Fibroblast of lung (primary cell): ENCODE data around the gene CACNG4. TPM values are rescaled to one million over a fixed set of nuclear protein-coding genes. Genes with fewer than 3 reads are reported as not detected.

Experiments
- DNase-seq, 2 donors: peaks; one replicate each; pipeline versions ENCODE4 v3.0.0 to v3.0.0-alpha.2; 2010; ENCODE audit warnings: low read depth in 2 of 2
- H2AFZ ChIP-seq: 2 replicates; pipeline ENCODE4 v1.5.1; 2012; ENCODE audit warnings: low read length, control low read depth, inconsistent platforms
- H3K27ac ChIP-seq: 2 replicates; pipeline ENCODE4 v1.5.1; 2011; ENCODE audit warnings: low read length, control low read depth; ENCODE audit not compliant: insufficient read depth
- H3K27me3 ChIP-seq: 2 replicates; pipeline ENCODE4 v1.5.1; 2011; ENCODE audit warnings: mild to moderate bottlenecking, low read length; ENCODE audit not compliant: control insufficient read depth, insufficient read depth
- H3K36me3 ChIP-seq: 2 replicates; pipeline ENCODE4 v1.5.1; 2011; ENCODE audit warnings: low read length; ENCODE audit not compliant: control insufficient read depth, insufficient read depth
- H3K4me1 ChIP-seq: 2 replicates; pipeline ENCODE4 v1.5.1; 2011; ENCODE audit warnings: low read length; ENCODE audit not compliant: control insufficient read depth, insufficient read depth; ENCODE audit errors: extremely low read depth
- H3K4me2 ChIP-seq: 2 replicates; pipeline ENCODE4 v1.5.1; 2011; ENCODE audit warnings: low read length, control low read depth; ENCODE audit not compliant: insufficient read depth; ENCODE audit errors: extremely low read depth
- H3K4me3 ChIP-seq, 4 experiments: fragments of 200-600 bp in 1 of 4; sonication (generic) in 1 of 4; replicated peaks in 1 of 4; 2 replicates each; pipeline ENCODE4 v1.5.1; 2011 to 2016; ENCODE audit warnings: low read length in 4 of 4, low read depth in 3 of 4, mild to moderate bottlenecking in 3 of 4, control low read depth in 2 of 4, inconsistent platforms in 1 of 4, mixed read lengths in 1 of 4; ENCODE audit not compliant: insufficient read depth in 1 of 4; ENCODE audit errors: control extremely low read depth in 1 of 4
- H3K79me2 ChIP-seq: 2 replicates; pipeline ENCODE4 v1.5.1; 2012; ENCODE audit warnings: mild to moderate bottlenecking, low read length, inconsistent platforms; ENCODE audit not compliant: control insufficient read depth, insufficient read depth
- H3K9ac ChIP-seq: 2 replicates; pipeline ENCODE4 v1.5.1; 2011; ENCODE audit warnings: mild to moderate bottlenecking, low read length, control low read depth; ENCODE audit not compliant: insufficient read depth
- H3K9me3 ChIP-seq: 2 replicates; pipeline ENCODE4 v1.5.1; 2012; ENCODE audit warnings: low read depth, low read length; ENCODE audit not compliant: control insufficient read depth, insufficient read depth
- H4K20me1 ChIP-seq: 2 replicates; pipeline ENCODE4 v1.5.1; 2011; ENCODE audit warnings: low read length; ENCODE audit not compliant: control insufficient read depth, insufficient read depth; ENCODE audit errors: extremely low read depth
- CTCF ChIP-seq, 2 donors: IDR thresholded peaks in 1 of 2; conservative IDR thresholded peaks in 1 of 2; 1 replicate in 1 of 2; 2 replicates in 1 of 2; pipeline ENCODE4 v1.5.1; 2011 to 2012; ENCODE audit warnings: low read length in 2 of 2, control low read depth in 1 of 2, inconsistent platforms in 1 of 2, low read depth in 1 of 2, mild to moderate bottlenecking in 1 of 2
- EZH2 ChIP-seq: IDR thresholded peaks from 2 replicates; pipeline ENCODE4 v1.5.1; 2012; ENCODE audit warnings: low read length, control low read depth, mild to moderate bottlenecking; ENCODE audit errors: missing control alignments
- polyA plus RNA-seq, 2 donors: library from polyadenylated mRNA; depleted of rRNA in 1 of 2; stranded (reverse) in 1 of 2; unstranded in 1 of 2; fragments of >200 nt; gene quantifications; 2 replicates each; pipeline ENCODE4 v1.2.1, GENCODE V29; 2011 to 2012; ENCODE audit warnings: missing spikeins in 1 of 2
- total RNA-seq: library from RNA; depleted of rRNA; stranded (reverse); fragments of >200 nt; gene quantifications from 2 replicates; pipeline ENCODE4 v1.2.1, GENCODE V29; 2014

The CACNG4 gene
- total and polyA plus RNA-seq, 2 donors (not counting 1 experiment from before 2014, with no cell fraction given) = not detected

GRCh38 chr17:67072885-67073284 is 108.4 kb downstream of the CACNG4 start:
- H3K9me3 ChIP-seq = no peaks in the 10 kb centered on the region
- H2AFZ ChIP-seq = no peak overlapping the region
- H3K27me3 ChIP-seq = no peaks in the 10 kb centered on the region
- no peaks in the 10 kb centered on the region for H4K20me1 ChIP-seq
- DNase-seq = no peak
- TF ChIP-seq CTCF (conservative IDR thresholded peaks at IDR 0.05 in 1 of 2, IDR thresholded peaks at IDR 0.05 in 1 of 2; ENCODE audit: low read depth in 1 of 2, low read length in 2 of 2) (no peak), EZH2 (no peak)
- H3K36me3 ChIP-seq = no peaks in the 10 kb centered on the region
- H3K9ac ChIP-seq = no peak overlapping the region
- no peak overlapping the region for H3K27ac ChIP-seq
- no peak overlapping the region for H3K4me2 ChIP-seq
- no peak overlapping the region for H3K4me3 ChIP-seq
- H3K4me1 ChIP-seq = no peaks in the 10 kb centered on the region
- no peaks in the 10 kb centered on the region for H3K79me2 ChIP-seq

- Histone ChIP-seq H3K4me1 (no peaks in the 10 kb centered on the region), H3K4me2 (no peak overlapping the region), H3K4me3 (no peak overlapping the region), H3K79me2 (no peaks in the 10 kb centered on the region), H2AFZ (no peak overlapping the region), H3K27ac (no peak overlapping the region), H3K36me3 (no peaks in the 10 kb centered on the region), H3K9ac (no peak overlapping the region), H3K9me3 (no peaks in the 10 kb centered on the region), H4K20me1 (no peaks in the 10 kb centered on the region), H3K27me3 (no peaks in the 10 kb centered on the region)
- no peak for TF ChIP-seq EZH2
- no peak for TF ChIP-seq CTCF (conservative IDR thresholded peaks at IDR 0.05 in 1 of 2, IDR thresholded peaks at IDR 0.05 in 1 of 2; ENCODE audit: low read depth in 1 of 2, low read length in 2 of 2)
- no peak for DNase-seq
Measured at GRCh38 chr17:67074781-67075180, 110.3 kb downstream of the CACNG4 start.

- no peak overlapping the region for H3K9ac ChIP-seq
- H4K20me1 ChIP-seq = no peaks in the 10 kb centered on the region
- H3K4me2 ChIP-seq = no peak overlapping the region
- no peak overlapping the region for H3K27ac ChIP-seq
- H3K4me3 ChIP-seq = no peak overlapping the region
- H3K4me1 ChIP-seq = no peaks in the 10 kb centered on the region
- no peaks in the 10 kb centered on the region for H3K36me3 ChIP-seq
- no peak for TF ChIP-seq EZH2
- TF ChIP-seq CTCF (conservative IDR thresholded peaks at IDR 0.05 in 1 of 2, IDR thresholded peaks at IDR 0.05 in 1 of 2; ENCODE audit: low read depth in 1 of 2, low read length in 2 of 2) = no peak
- H3K27me3 ChIP-seq = no peaks in the 10 kb centered on the region
- no peak overlapping the region for H2AFZ ChIP-seq
- H3K9me3 ChIP-seq = no peaks in the 10 kb centered on the region
- no peak for DNase-seq
- no peaks in the 10 kb centered on the region for H3K79me2 ChIP-seq
Measured at GRCh38 chr17:67076290-67076689, 111.8 kb downstream of the CACNG4 start.
